Measurements from ENCODE around the gene SCLY. TPM values are rescaled to one million over a fixed set of nuclear protein-coding genes. Genes with fewer than 3 reads are reported as not detected.

The SCLY gene
- total and polyA plus RNA-seq, 2 of the 13 experiments (the other 11 are each of a cell fraction or from before 2014, with no cell fraction given), result 27.9 to 38.6 TPM

DNA sequence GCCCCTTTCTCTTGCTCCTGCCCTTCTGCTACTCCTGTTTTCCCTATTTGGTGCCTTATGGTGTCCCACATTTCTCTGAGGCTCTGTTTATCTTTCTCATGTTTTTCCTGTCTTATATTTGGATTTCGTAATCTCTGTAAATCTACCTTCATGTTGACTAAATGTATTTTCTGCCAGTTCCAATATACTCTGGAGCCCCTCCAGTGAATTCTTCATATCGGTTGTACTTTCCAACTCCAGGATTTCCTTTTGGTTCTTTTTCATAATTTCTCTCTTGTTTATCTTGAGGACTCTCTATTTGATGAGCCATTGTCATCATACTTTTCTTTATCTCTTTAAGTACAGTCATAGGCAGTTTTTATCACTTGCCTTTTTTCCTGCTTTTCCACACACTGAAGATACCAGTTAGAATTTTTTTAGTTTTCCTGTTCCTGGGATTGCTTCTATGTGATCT lies 19.1 kb downstream of the SCLY start (continued):
- peak; percentile 100 for TF ChIP-seq ZNF280D (CRISPR knock-in tag; IDR thresholded peaks at IDR 0.05)
- peak; percentile 89 for TF ChIP-seq PPARG (CRISPR knock-in tag; conservative IDR thresholded peaks at IDR 0.05)
- TF ChIP-seq SOX13 (IDR thresholded peaks at IDR 0.05), result peak; percentile 33; the same call in 1 of the 2 replicates
- TF ChIP-seq SOX13 (CRISPR knock-in tag; conservative IDR thresholded peaks at IDR 0.05 in 1 of 2, IDR thresholded peaks at IDR 0.05 in 1 of 2), result peak in 1 of 2 experiments; percentile 95; a peak in 3 of 4 replicates
- 0 out of 2 replicates have a peak, but pooled peaks have one; percentile 17 for TF ChIP-seq UBTF (CRISPR knock-in tag; IDR thresholded peaks at IDR 0.05)
- TF ChIP-seq GLI4 (CRISPR knock-in tag; IDR thresholded peaks at IDR 0.05; ENCODE audit: borderline replicate concordance), result no peak
- no peak for TF ChIP-seq ZNF883 (CRISPR knock-in tag; IDR thresholded peaks at IDR 0.05; ENCODE audit: not compliant biosample characterization)
- TF ChIP-seq REST (IDR thresholded peaks at IDR 0.05; ENCODE audit: borderline replicate concordance in 1 of 2, low read depth in 1 of 2, low read length in 2 of 2), result peak in 1 of 2 experiments; percentile 63; a peak in 1 of 4 replicates
- peak; percentile 52; the same call in 1 of the 2 replicates for TF ChIP-seq CHD4 (IDR thresholded peaks at IDR 0.05; ENCODE audit: borderline replicate concordance, low read length)
- TF ChIP-seq ZBTB25 (CRISPR knock-in tag; IDR thresholded peaks at IDR 0.05), result peak; percentile 96
- no peak for TF ChIP-seq SP4 (CRISPR knock-in tag; IDR thresholded peaks at IDR 0.05)
- TF ChIP-seq, protein P1, sequence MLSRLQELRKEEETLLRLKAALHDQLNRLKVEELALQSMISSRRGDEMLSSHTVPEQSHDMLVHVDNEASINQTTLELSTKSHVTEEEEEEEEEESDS (CRISPR knock-in tag; IDR thresholded peaks at IDR 0.05; ENCODE audit: borderline replicate concordance), result no peak
- TF ChIP-seq MTF1 (CRISPR knock-in tag; IDR thresholded peaks at IDR 0.05), result no peak
- TF ChIP-seq, protein P2, sequence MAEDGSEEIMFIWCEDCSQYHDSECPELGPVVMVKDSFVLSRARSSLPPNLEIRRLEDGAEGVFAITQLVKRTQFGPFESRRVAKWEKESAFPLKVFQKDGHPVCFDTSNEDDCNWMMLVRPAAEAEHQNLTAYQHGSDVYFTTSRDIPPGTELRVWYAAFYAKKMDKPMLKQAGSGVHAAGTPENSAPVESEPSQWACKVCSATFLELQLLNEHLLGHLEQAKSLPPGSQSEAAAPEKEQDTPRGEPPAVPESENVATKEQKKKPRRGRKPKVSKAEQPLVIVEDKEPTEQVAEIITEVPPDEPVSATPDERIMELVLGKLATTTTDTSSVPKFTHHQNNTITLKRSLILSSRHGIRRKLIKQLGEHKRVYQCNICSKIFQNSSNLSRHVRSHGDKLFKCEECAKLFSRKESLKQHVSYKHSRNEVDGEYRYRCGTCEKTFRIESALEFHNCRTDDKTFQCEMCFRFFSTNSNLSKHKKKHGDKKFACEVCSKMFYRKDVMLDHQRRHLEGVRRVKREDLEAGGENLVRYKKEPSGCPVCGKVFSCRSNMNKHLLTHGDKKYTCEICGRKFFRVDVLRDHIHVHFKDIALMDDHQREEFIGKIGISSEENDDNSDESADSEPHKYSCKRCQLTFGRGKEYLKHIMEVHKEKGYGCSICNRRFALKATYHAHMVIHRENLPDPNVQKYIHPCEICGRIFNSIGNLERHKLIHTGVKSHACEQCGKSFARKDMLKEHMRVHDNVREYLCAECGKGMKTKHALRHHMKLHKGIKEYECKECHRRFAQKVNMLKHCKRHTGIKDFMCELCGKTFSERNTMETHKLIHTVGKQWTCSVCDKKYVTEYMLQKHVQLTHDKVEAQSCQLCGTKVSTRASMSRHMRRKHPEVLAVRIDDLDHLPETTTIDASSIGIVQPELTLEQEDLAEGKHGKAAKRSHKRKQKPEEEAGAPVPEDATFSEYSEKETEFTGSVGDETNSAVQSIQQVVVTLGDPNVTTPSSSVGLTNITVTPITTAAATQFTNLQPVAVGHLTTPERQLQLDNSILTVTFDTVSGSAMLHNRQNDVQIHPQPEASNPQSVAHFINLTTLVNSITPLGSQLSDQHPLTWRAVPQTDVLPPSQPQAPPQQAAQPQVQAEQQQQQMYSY (CRISPR knock-in tag; IDR thresholded peaks at IDR 0.05), result peak; percentile 95
